ENCODE data around the gene SLCO4A1.
"Not testable (repeated sequence)": the region's sequence is repeated elsewhere in the genome, so short reads cannot be mapped to it uniquely, and the experiment has no call there.

Gene SLCO4A1

GRCh38 chr20:62627425-62627824 lies 14.9 kb upstream of the SLCO4A1 start:
- not testable (repeated sequence) for H3K9me3 ChIP-seq (ENCODE audit: control insufficient read depth, insufficient read depth, low read length); H3K27me3 ChIP-seq (ENCODE audit: control insufficient read depth, insufficient read depth, low read length); H3K4me1 ChIP-seq (ENCODE audit: control insufficient read depth, insufficient read depth, low read length); H3K4me3 ChIP-seq (ENCODE audit: low read depth, low read length); H3K9ac ChIP-seq (ENCODE audit: low read depth, low read length); H3K36me3 ChIP-seq (ENCODE audit: control insufficient read depth, insufficient read depth, low read length)

- Histone ChIP-seq H3K9me3 (ENCODE audit: control insufficient read depth, insufficient read depth, low read length) (no peaks in the 10 kb centered on the region), H3K27me3 (ENCODE audit: control insufficient read depth, insufficient read depth, low read length) (no peaks in the 10 kb centered on the region), H3K4me3 (ENCODE audit: low read depth, low read length) (no peak overlapping the region), H3K4me1 (ENCODE audit: control insufficient read depth, insufficient read depth, low read length) (no peaks in the 10 kb centered on the region), H3K36me3 (ENCODE audit: control insufficient read depth, insufficient read depth, low read length) (no peaks in the 10 kb centered on the region), H3K9ac (ENCODE audit: low read depth, low read length) (no peak overlapping the region)
Measured at GRCh38 chr20:62627901-62628612, 14.2 kb upstream of the SLCO4A1 start.

GRCh38 chr20:62628691-62629090 lies 13.6 kb upstream of the SLCO4A1 start:
- Histone ChIP-seq H3K4me3 (ENCODE audit: low read depth, low read length) (no peak overlapping the region), H3K27me3 (ENCODE audit: control insufficient read depth, insufficient read depth, low read length) (no peaks in the 10 kb centered on the region), H3K9me3 (ENCODE audit: control insufficient read depth, insufficient read depth, low read length) (no peaks in the 10 kb centered on the region), H3K4me1 (ENCODE audit: control insufficient read depth, insufficient read depth, low read length) (no peaks in the 10 kb centered on the region), H3K36me3 (ENCODE audit: control insufficient read depth, insufficient read depth, low read length) (no peaks in the 10 kb centered on the region), H3K9ac (ENCODE audit: low read depth, low read length) (no peak overlapping the region)

- Histone ChIP-seq H3K4me3 (ENCODE audit: low read depth, low read length) (no peak overlapping the region), H3K9me3 (ENCODE audit: control insufficient read depth, insufficient read depth, low read length) (no peaks in the 10 kb centered on the region), H3K9ac (ENCODE audit: low read depth, low read length) (no peak overlapping the region), H3K36me3 (ENCODE audit: control insufficient read depth, insufficient read depth, low read length) (no peaks in the 10 kb centered on the region), H3K4me1 (ENCODE audit: control insufficient read depth, insufficient read depth, low read length) (no peaks in the 10 kb centered on the region), H3K27me3 (ENCODE audit: control insufficient read depth, insufficient read depth, low read length) (no peaks in the 10 kb centered on the region)
Measured at GRCh38 chr20:62629864-62630470, 12.3 kb upstream of the SLCO4A1 start.

- Histone ChIP-seq H3K36me3 (ENCODE audit: control insufficient read depth, insufficient read depth, low read length) (no peaks in the 10 kb centered on the region), H3K9me3 (ENCODE audit: control insufficient read depth, insufficient read depth, low read length) (no peaks in the 10 kb centered on the region), H3K27me3 (ENCODE audit: control insufficient read depth, insufficient read depth, low read length) (no peaks in the 10 kb centered on the region), H3K4me1 (ENCODE audit: control insufficient read depth, insufficient read depth, low read length) (no peaks in the 10 kb centered on the region), H3K4me3 (ENCODE audit: low read depth, low read length) (no peak overlapping the region), H3K9ac (ENCODE audit: low read depth, low read length) (no peak overlapping the region)
Measured at GRCh38 chr20:62631336-62632308, 10.7 kb upstream of the SLCO4A1 start.

GRCh38 chr20:62632575-62633090 lies 9.7 kb upstream of the SLCO4A1 start:
- no peaks in the 10 kb centered on the region for H3K4me1 ChIP-seq (ENCODE audit: control insufficient read depth, insufficient read depth, low read length)
- no peak overlapping the region for H3K4me3 ChIP-seq (ENCODE audit: low read depth, low read length)
- no peak overlapping the region for H3K9ac ChIP-seq (ENCODE audit: low read depth, low read length)
- no peaks in the 10 kb centered on the region for H3K9me3 ChIP-seq (ENCODE audit: control insufficient read depth, insufficient read depth, low read length)
- no peaks in the 10 kb centered on the region for H3K36me3 ChIP-seq (ENCODE audit: control insufficient read depth, insufficient read depth, low read length)
- H3K27me3 ChIP-seq (ENCODE audit: control insufficient read depth, insufficient read depth, low read length): no peaks in the 10 kb centered on the region

- H3K27me3 ChIP-seq (ENCODE audit: control insufficient read depth, insufficient read depth, low read length): peaks cover under 1% of the 10 kb centered on the region
- H3K4me1 ChIP-seq (ENCODE audit: control insufficient read depth, insufficient read depth, low read length): no peaks in the 10 kb centered on the region
- H3K9ac ChIP-seq (ENCODE audit: low read depth, low read length): no peak overlapping the region
- H3K4me3 ChIP-seq (ENCODE audit: low read depth, low read length): no peak overlapping the region
- H3K9me3 ChIP-seq (ENCODE audit: control insufficient read depth, insufficient read depth, low read length): no peaks in the 10 kb centered on the region
- H3K36me3 ChIP-seq (ENCODE audit: control insufficient read depth, insufficient read depth, low read length): no peaks in the 10 kb centered on the region
Measured at GRCh38 chr20:62633598-62634329, 8.5 kb upstream of the SLCO4A1 start.

- Histone ChIP-seq H3K4me3 (ENCODE audit: low read depth, low read length) (no peak overlapping the region), H3K9me3 (ENCODE audit: control insufficient read depth, insufficient read depth, low read length) (no peaks in the 10 kb centered on the region), H3K27me3 (ENCODE audit: control insufficient read depth, insufficient read depth, low read length) (peaks cover 2% of the 10 kb centered on the region), H3K4me1 (ENCODE audit: control insufficient read depth, insufficient read depth, low read length) (no peaks in the 10 kb centered on the region), H3K9ac (ENCODE audit: low read depth, low read length) (no peak overlapping the region), H3K36me3 (ENCODE audit: control insufficient read depth, insufficient read depth, low read length) (no peaks in the 10 kb centered on the region)
Measured at GRCh38 chr20:62634330-62634967, 7.9 kb upstream of the SLCO4A1 start.

GRCh38 chr20:62635232-62635631 lies 7.1 kb upstream of the SLCO4A1 start:
- H3K27me3 ChIP-seq (ENCODE audit: control insufficient read depth, insufficient read depth, low read length): peaks cover 6% of the 10 kb centered on the region
- H3K4me3 ChIP-seq (ENCODE audit: low read depth, low read length): no peak overlapping the region
- no peaks in the 10 kb centered on the region for H3K4me1 ChIP-seq (ENCODE audit: control insufficient read depth, insufficient read depth, low read length)
- no peaks in the 10 kb centered on the region for H3K36me3 ChIP-seq (ENCODE audit: control insufficient read depth, insufficient read depth, low read length)
- H3K9ac ChIP-seq (ENCODE audit: low read depth, low read length): no peak overlapping the region
- no peaks in the 10 kb centered on the region for H3K9me3 ChIP-seq (ENCODE audit: control insufficient read depth, insufficient read depth, low read length)

GRCh38 chr20:62635852-62636251 lies 6.5 kb upstream of the SLCO4A1 start:
- no peaks in the 10 kb centered on the region for H3K4me1 ChIP-seq (ENCODE audit: control insufficient read depth, insufficient read depth, low read length)
- no peaks in the 10 kb centered on the region for H3K36me3 ChIP-seq (ENCODE audit: control insufficient read depth, insufficient read depth, low read length)
- H3K9me3 ChIP-seq (ENCODE audit: control insufficient read depth, insufficient read depth, low read length): no peaks in the 10 kb centered on the region
- no peak overlapping the region for H3K9ac ChIP-seq (ENCODE audit: low read depth, low read length)
- no peak overlapping the region for H3K4me3 ChIP-seq (ENCODE audit: low read depth, low read length)
- peaks cover 12% of the 10 kb centered on the region for H3K27me3 ChIP-seq (ENCODE audit: control insufficient read depth, insufficient read depth, low read length)

- Histone ChIP-seq H3K9ac (ENCODE audit: low read depth, low read length) (no peak overlapping the region), H3K36me3 (ENCODE audit: control insufficient read depth, insufficient read depth, low read length) (no peaks in the 10 kb centered on the region), H3K27me3 (ENCODE audit: control insufficient read depth, insufficient read depth, low read length) (peaks cover 18% of the 10 kb centered on the region), H3K4me1 (ENCODE audit: control insufficient read depth, insufficient read depth, low read length) (no peaks in the 10 kb centered on the region), H3K4me3 (ENCODE audit: low read depth, low read length) (no peak overlapping the region), H3K9me3 (ENCODE audit: control insufficient read depth, insufficient read depth, low read length) (no peaks in the 10 kb centered on the region)
Measured at GRCh38 chr20:62636446-62636845, 5.9 kb upstream of the SLCO4A1 start.

All from iPS-15b (cell line).